ENCODE measurements around the gene DHX16. TPM values are rescaled to one million over a fixed set of nuclear protein-coding genes. Genes with fewer than 3 reads are reported as not detected.

DHX16 gene
- total and polyA plus RNA-seq, 2 of the 8 experiments (the other 6 are each of a cell fraction or from before 2014, with no cell fraction given) = 27.4 to 44.4 TPM

- peaks cover 0 to 13% of the 10 kb centered on the region in 2 experiments; a peak in 2 of 4 replicates for H3K79me2 ChIP-seq (ENCODE audit: control insufficient read depth in 1 of 2, insufficient read depth in 2 of 2, low read length in 2 of 2)
- H3K4me3 ChIP-seq (ENCODE audit: extremely low read depth in 1 of 4, insufficient read depth in 2 of 4, low read depth in 3 of 4, low read length in 4 of 4) = no peak overlapping the region
- no peak overlapping the region for H3K9ac ChIP-seq (replicated peaks in 1 of 4; ENCODE audit: extremely low read depth in 1 of 4, low read depth in 3 of 4, low read length in 3 of 4)
- H4K20me1 ChIP-seq (replicated peaks in 1 of 2; ENCODE audit: control insufficient read depth in 1 of 2, insufficient read depth in 2 of 2, low read length in 2 of 2) = peaks cover 0 to 5% of the 10 kb centered on the region in 2 experiments
- no peak overlapping the region for H2AFZ ChIP-seq (ENCODE audit: low read length)
- H3K14ac ChIP-seq (ENCODE audit: insufficient read length) = no peak overlapping the region
- H3K56ac ChIP-seq (replicated peaks; ENCODE audit: insufficient read length, low read depth, low read length) = no peak overlapping the region
- no peak overlapping the region for H4K5ac ChIP-seq (ENCODE audit: insufficient read length, low read depth, low read length)
- peaks cover 29 to 60% (median 47%) of the 10 kb centered on the region in 4 experiments for H3K36me3 ChIP-seq (ENCODE audit: control insufficient read depth in 2 of 4, insufficient read depth in 4 of 4, low read length in 3 of 4)
- H3K79me1 ChIP-seq (ENCODE audit: low read depth, low read length) = peaks cover 3% of the 10 kb centered on the region; the same call in 1 of the 2 replicates
- H3K4ac ChIP-seq (replicated peaks; ENCODE audit: insufficient read length, low read depth, low read length) = no peak overlapping the region
- H2BK12ac ChIP-seq (ENCODE audit: low read depth, low read length) = no peak overlapping the region
- no peak overlapping the region for H2BK120ac ChIP-seq (replicated peaks; ENCODE audit: low read depth, low read length)
- H3K9me3 ChIP-seq (ENCODE audit: insufficient read depth in 2 of 2, low read depth in 1 of 2, low read length in 1 of 2) = no peaks in the 10 kb centered on the region
- H4K8ac ChIP-seq (ENCODE audit: extremely low read depth, insufficient read depth, low read length) = no peak overlapping the region
- no peak overlapping the region for H2BK5ac ChIP-seq (ENCODE audit: low read depth, low read length)
- H2AK5ac ChIP-seq (ENCODE audit: low read depth, low read length) = no peak overlapping the region
- H3K18ac ChIP-seq (ENCODE audit: extremely low read depth, low read length) = no peak overlapping the region
- H3K27me3 ChIP-seq (replicated peaks in 1 of 4; ENCODE audit: control insufficient read depth in 3 of 4, extremely low read depth in 1 of 4, insufficient read depth in 3 of 4, low read length in 3 of 4) = no peaks in the 10 kb centered on the region
- H2BK20ac ChIP-seq (ENCODE audit: low read length) = no peak overlapping the region
- FAIRE-seq (no peak), DNase-seq (ENCODE audit: low read depth in 1 of 2, low spot score in 2 of 2) (no peak)
- no peak overlapping the region for H3K23ac ChIP-seq (ENCODE audit: insufficient read length)
- no peaks in the 10 kb centered on the region; a peak in 5 of 7 replicates for H3K4me1 ChIP-seq (replicated peaks in 1 of 4; ENCODE audit: control insufficient read depth in 3 of 4, insufficient read depth in 4 of 4, low read length in 3 of 4)
- no peak overlapping the region for H3K4me2 ChIP-seq (ENCODE audit: insufficient read depth in 1 of 2, low read depth in 2 of 2, low read length in 2 of 2)
- peaks cover 5% of the 10 kb centered on the region for H3K23me2 ChIP-seq (ENCODE audit: low read depth, low read length)
- ChIA-PET CTCF (ENCODE audit: partially characterized antibody) (interaction anchor here (1.1 to 2.5 kb wide), 6 partner anchors 9 to 19 kb away, joined by 3 to 19 read pairs (median 6); no protein-coding TSS in a partner anchor), POLR2A (ENCODE audit: partially characterized antibody) (interaction anchor here (0.8 to 35.9 kb wide), 7 partner anchors 6 to 107 kb away, joined by 3 to 732 read pairs (median 4); partner anchors contain the start of genes MDC1, NRM and TUBB)
- WGBS, 2 experiments (ENCODE audit: extremely low coverage in 1 of 2, insufficient coverage in 1 of 2, insufficient read length in 1 of 2, insufficient replicate concordance in 2 of 2, low coverage in 1 of 2, low lambda C conversion rate in 2 of 2, missing lambda C conversion rate in 1 of 2) = 69% methylated on average over 1 of the region's 1 CpG; no CpG with 5 or more reads in 1 of the 2 experiments
- no peak overlapping the region for H4K91ac ChIP-seq (replicated peaks; ENCODE audit: insufficient read length, low read length)
- no peak overlapping the region for H2BK15ac ChIP-seq (ENCODE audit: low read length)
- H3K27ac ChIP-seq (ENCODE audit: low read depth, low read length) = no peak overlapping the region
- no peak for TF ChIP-seq TEAD4 (IDR thresholded peaks at IDR 0.05; ENCODE audit: low read depth, low read length)
- TF ChIP-seq CBX5 (IDR thresholded peaks at IDR 0.05; ENCODE audit: low read depth, low read length) = no peak
- no peak for TF ChIP-seq ATF2 (IDR thresholded peaks at IDR 0.05; ENCODE audit: low read length)
- no peak for TF ChIP-seq TBP (IDR thresholded peaks at IDR 0.05; ENCODE audit: low read depth, low read length)
- no peak for TF ChIP-seq ZNF274 (IDR thresholded peaks at IDR 0.05; ENCODE audit: borderline replicate concordance, extremely low read depth, low read length)
- no peak for TF ChIP-seq BCL11A (IDR thresholded peaks at IDR 0.05; ENCODE audit: low read depth in 2 of 2, low read length in 2 of 2)
- no peak for TF ChIP-seq EZH2 (IDR thresholded peaks at IDR 0.05; ENCODE audit: low read depth, low read length, severe bottlenecking)
- no peak for TF ChIP-seq NANOG (IDR thresholded peaks at IDR 0.05; ENCODE audit: insufficient read depth, low read depth, low read length, poor library complexity, severe bottlenecking)
- no peak for TF ChIP-seq RBBP5 (IDR thresholded peaks at IDR 0.05; ENCODE audit: borderline replicate concordance, low read depth, low read length)
- TF ChIP-seq SIX5 (IDR thresholded peaks at IDR 0.05; ENCODE audit: low read depth, low read length) = no peak
- no peak for TF ChIP-seq CHD1 (IDR thresholded peaks at IDR 0.05; ENCODE audit: low read depth, low read length)
- no peak for TF ChIP-seq CREB1 (IDR thresholded peaks at IDR 0.05)
These were observed 39.1 kb upstream of the DHX16 start for GRCh38 chr6:30711758-30712380.

Measured in H1 (cell line).